ENCODE data around the gene URI1. TPM values are rescaled to one million over a fixed set of nuclear protein-coding genes. Genes with fewer than 3 reads are reported as not detected.

URI1 gene
- total and polyA plus RNA-seq, 2 of the 8 experiments (the other 6 are each of a cell fraction or from before 2014, with no cell fraction given), result 27.7 to 64.3 TPM

- POLR2A ChIA-PET (ENCODE audit: partially characterized antibody), result no interaction called here
- Histone ChIP-seq H3K4ac (replicated peaks; ENCODE audit: insufficient read length, low read depth, low read length) (no peak overlapping the region), H3K4me2 (ENCODE audit: insufficient read depth in 1 of 2, low read depth in 2 of 2, low read length in 2 of 2) (no peak overlapping the region), H2AK5ac (ENCODE audit: low read depth, low read length) (no peak overlapping the region), H3K18ac (ENCODE audit: extremely low read depth, low read length) (no peak overlapping the region), H4K91ac (replicated peaks; ENCODE audit: insufficient read length, low read length) (no peak overlapping the region), H4K5ac (ENCODE audit: insufficient read length, low read depth, low read length) (no peak overlapping the region), H2BK5ac (ENCODE audit: low read depth, low read length) (no peak overlapping the region), H3K79me2 (ENCODE audit: control insufficient read depth in 1 of 2, insufficient read depth in 2 of 2, low read length in 2 of 2) (no peaks in the 10 kb centered on the region), H3K27ac (ENCODE audit: low read depth, low read length) (no peak overlapping the region), H2AFZ (ENCODE audit: low read length) (no peak overlapping the region), H4K8ac (ENCODE audit: extremely low read depth, insufficient read depth, low read length) (no peak overlapping the region), H4K20me1 (replicated peaks in 1 of 2; ENCODE audit: control insufficient read depth in 1 of 2, insufficient read depth in 2 of 2, low read length in 2 of 2) (no peaks in the 10 kb centered on the region), H3K36me3 (ENCODE audit: control insufficient read depth in 2 of 4, insufficient read depth in 4 of 4, low read length in 3 of 4) (no peaks in the 10 kb centered on the region), H3K9me3 (ENCODE audit: insufficient read depth in 2 of 2, low read depth in 1 of 2, low read length in 1 of 2) (no peaks in the 10 kb centered on the region), H2BK20ac (ENCODE audit: low read length) (no peak overlapping the region), H3K27me3 (replicated peaks in 1 of 4; ENCODE audit: control insufficient read depth in 3 of 4, extremely low read depth in 1 of 4, insufficient read depth in 3 of 4, low read length in 3 of 4) (no peaks in the 10 kb centered on the region), H2BK120ac (replicated peaks; ENCODE audit: low read depth, low read length) (no peak overlapping the region), H3K4me1 (replicated peaks in 1 of 4; ENCODE audit: control insufficient read depth in 3 of 4, insufficient read depth in 4 of 4, low read length in 3 of 4) (no peaks in the 10 kb centered on the region), H3K23me2 (ENCODE audit: low read depth, low read length) (no peaks in the 10 kb centered on the region), H3K4me3 (ENCODE audit: extremely low read depth in 1 of 4, insufficient read depth in 2 of 4, low read depth in 3 of 4, low read length in 4 of 4) (no peak overlapping the region), H3K14ac (ENCODE audit: insufficient read length) (no peak overlapping the region), H3K23ac (ENCODE audit: insufficient read length) (no peak overlapping the region), H3K79me1 (ENCODE audit: low read depth, low read length) (no peaks in the 10 kb centered on the region), H2BK15ac (ENCODE audit: low read length) (no peak overlapping the region), H3K56ac (replicated peaks; ENCODE audit: insufficient read length, low read depth, low read length) (no peak overlapping the region), H3K9ac (replicated peaks in 1 of 4; ENCODE audit: extremely low read depth in 1 of 4, low read depth in 3 of 4, low read length in 3 of 4) (no peak overlapping the region), H2BK12ac (ENCODE audit: low read depth, low read length) (no peak overlapping the region)
- no peak for FAIRE-seq
- CTCF ChIA-PET (ENCODE audit: partially characterized antibody), result interaction anchor here (0.5 to 1.2 kb wide), 2 partner anchors 63 to 209 kb away, joined by 3 to 5 read pairs; no protein-coding TSS in a partner anchor
- TF ChIP-seq RFX5 (IDR thresholded peaks at IDR 0.05; ENCODE audit: borderline replicate concordance, low read depth, low read length) (no peak), RXRA (IDR thresholded peaks at IDR 0.05; ENCODE audit: insufficient read depth, low read depth, low read length) (no peak), GABPA (IDR thresholded peaks at IDR 0.05; ENCODE audit: borderline replicate concordance, insufficient read depth, low read length) (no peak), CHD2 (IDR thresholded peaks at IDR 0.05; ENCODE audit: low read length) (no peak), CBX8 (IDR thresholded peaks at IDR 0.05; ENCODE audit: borderline replicate concordance, low read depth, low read length) (no peak), KDM1A (IDR thresholded peaks at IDR 0.05; ENCODE audit: borderline replicate concordance, low read length) (no peak), CREB1 (IDR thresholded peaks at IDR 0.05) (no peak)
- DNase-seq (ENCODE audit: low read depth in 1 of 2, low spot score in 2 of 2), result no peak
- WGBS, 2 experiments (ENCODE audit: extremely low coverage in 1 of 2, insufficient coverage in 1 of 2, insufficient read length in 1 of 2, insufficient replicate concordance in 2 of 2, low coverage in 1 of 2, low lambda C conversion rate in 2 of 2, missing lambda C conversion rate in 1 of 2), result 96% methylated on average over 4 of the region's 4 CpGs; no CpG with 5 or more reads in 1 of the 2 experiments
Measured at GRCh38 chr19:30029721-30030510, 87.9 kb downstream of the URI1 start.

Data from H1 (cell line).